DLD1 (cell line): ENCODE measurements around the gene CDH18.

ENCODE experiments used
- in situ Hi-C: cut with HindIII; loops from 2 replicates; pipeline ENCODE4 v1.10.0; 2017; ENCODE audit warnings: low sequenced_read_pairs

The CDH18 gene

DNA sequence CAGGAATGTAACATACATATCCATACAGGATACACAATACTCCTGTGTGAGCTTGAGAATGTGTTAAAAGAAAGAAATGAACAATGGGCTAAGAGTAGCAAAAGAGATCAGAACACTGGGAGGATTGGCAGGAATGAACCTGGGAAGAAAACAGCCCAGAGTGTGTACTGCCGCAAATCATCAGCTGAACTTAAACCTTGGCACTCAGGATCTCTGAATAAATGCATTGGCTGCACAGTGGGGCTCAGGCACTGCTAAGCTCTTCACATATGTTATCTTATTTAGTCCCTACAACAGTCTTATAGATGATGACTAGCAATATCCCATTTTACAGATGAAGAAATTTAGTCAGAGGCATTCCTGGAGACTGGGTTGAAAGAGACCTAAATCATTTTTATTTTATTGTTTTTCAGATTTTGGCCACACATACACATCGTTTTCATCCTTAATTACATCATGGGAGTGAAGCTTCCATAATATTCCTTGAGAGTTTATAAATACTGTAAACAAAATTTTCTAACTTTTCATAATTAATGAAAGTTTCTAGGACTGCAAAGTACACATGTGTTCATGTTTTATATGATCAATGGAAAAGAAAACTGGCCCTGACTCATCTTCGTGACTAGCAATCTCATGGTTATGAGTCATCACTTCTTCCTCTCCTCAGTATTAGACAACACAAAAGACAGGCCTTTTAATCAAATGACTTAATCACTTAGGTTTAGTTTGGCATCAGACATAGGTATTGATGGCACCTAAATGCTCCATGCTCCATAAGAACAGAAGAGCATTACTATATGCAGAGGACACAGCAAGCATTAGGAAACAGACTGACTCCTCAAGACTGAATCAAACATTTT is 59.2 kb downstream of the CDH18 start:
- in situ Hi-C loops: no loop called here

DNA sequence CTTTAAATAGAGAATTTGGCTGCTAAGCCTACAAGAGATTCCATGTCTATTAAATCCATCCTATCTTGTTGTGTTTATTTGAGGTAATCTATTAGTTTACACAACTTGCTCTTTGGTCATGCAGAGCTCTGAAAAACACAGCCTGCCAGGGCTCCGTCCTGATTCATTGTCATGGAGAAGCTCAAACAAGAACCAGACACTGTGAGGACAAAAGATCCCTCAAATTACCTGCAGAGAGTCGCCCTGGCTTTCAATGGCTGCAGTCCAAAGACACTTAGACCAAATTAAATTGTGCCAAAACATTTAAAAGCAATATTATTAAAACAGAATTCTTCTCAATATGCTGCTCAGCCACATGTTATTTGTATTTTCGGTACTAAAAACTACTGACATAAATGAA is 60.1 kb downstream of the CDH18 start:
- in situ Hi-C loops: no loop called here

- in situ Hi-C loops: no loop called here
Measured at GRCh38 chr5:19927170-19927569, 60.8 kb downstream of the CDH18 start.

DNA sequence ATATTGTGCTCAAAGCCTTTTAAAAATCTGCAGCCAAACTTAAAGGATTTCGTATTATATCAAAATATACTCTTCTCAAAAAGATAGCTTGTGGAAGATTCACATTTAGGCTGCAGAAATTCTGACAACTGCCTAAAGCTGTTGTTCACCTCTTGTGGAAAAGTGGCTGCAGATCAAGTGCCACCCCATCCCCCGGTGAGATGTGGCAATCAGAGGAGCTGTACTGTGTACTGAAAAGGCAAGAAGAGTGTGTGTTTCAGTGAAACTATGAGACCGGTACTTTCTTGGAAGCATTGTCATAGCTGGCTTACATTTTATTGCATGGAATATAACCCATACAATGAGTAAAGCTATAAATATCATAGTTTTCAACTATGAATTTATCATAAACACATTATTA is 64.3 kb downstream of the CDH18 start:
- in situ Hi-C loops: no loop called here

- in situ Hi-C loops: no loop called here
Measured at GRCh38 chr5:19920761-19921160, 67.2 kb downstream of the CDH18 start.

DNA sequence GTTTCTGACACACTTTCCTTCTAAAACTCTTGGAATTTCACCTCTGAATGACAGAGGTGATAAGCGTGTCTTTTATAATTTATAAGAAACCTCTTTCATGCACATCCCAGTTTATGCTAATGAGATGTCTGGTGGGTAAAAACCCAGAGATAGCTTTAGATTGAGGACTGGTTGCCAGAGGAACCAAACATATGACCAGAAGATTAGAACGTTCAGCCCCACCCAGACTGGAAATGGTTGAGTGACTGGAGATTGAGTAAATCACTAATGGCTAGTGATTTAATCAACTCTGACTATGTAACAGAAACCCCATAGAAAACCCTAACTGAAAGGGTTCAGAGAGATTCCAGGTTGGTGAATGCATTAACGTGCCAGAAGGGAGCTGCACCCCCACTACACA is 69.2 kb downstream of the CDH18 start:
- in situ Hi-C loops: no loop called here

DNA sequence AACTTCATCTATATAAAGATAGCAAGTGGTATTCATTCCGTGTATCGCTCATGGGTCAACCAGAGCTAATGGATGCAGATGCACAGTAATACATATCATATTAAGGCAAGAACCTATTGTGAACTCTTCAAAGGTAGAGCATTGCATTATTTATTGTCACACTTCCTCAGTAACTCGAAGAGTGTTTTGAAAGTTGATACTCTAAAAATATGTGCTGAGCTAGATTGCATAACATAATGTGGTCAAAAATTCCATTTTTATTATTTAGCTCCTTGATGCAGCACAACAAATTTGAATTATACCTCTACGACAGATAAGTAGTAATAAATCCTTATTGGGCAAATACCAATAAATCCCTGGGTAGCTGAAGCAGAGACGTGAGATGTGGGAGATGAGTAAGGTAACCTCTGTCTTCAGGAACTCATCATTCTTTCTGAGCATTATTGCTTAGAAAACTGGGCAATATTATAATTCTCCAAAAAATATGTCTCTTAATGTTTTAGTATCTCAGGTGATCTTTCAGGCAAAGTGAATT is 70.3 kb downstream of the CDH18 start:
- in situ Hi-C loops: no loop called here

GRCh38 chr5:19910136-19910535 is 77.9 kb downstream of the CDH18 start:
- in situ Hi-C loops: no loop called here

DNA sequence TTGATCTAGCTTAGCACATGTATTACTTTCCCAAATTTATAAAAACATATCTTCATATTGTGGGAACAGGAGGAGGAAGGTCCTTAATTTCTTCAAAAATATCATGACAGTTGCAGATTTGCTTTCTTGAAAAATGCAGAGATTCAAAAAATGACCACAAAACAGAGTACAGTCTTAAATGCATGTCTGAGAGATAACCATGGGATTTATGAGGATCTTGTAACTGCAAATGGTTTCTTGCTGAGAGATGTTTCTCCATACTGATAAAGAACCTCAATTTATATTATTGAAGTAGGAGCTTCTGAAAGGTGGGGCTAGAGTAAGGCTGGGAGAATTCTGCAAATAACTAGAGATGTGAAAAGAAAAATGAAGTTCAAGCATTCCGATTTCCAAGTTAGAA is 83.2 kb downstream of the CDH18 start:
- in situ Hi-C loops: no loop called here

GRCh38 chr5:19903611-19904010 is 84.4 kb downstream of the CDH18 start:
- in situ Hi-C loops: no loop called here

DNA sequence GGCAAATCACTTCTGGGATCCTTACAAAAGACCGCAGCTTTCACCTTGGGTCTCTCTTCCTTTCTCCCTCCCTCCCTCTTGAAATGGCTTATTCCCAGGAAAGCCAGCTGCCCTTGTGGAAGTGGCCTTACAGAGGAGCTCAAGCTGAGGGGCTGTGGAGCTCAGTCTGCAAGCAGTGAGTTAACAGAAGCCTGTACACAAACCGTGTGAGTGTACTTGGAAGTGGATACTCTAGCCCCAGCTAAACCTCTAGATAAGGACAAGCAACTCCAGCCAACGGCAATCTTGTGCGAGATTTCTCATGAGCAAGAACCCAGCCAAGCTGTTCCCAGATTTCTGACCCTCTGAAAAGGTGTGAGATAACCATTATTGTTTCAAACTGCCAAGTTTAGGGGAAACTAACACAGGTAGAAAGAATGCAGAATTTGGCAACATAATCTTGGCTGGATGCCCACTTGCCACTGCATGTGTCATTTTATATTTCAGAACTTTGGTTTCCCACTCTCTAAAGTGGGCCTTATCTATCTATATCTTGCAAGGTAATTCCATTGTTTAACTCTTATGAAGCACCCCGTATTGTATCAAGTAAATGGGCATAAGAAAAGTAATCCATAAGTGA is 85.6 kb downstream of the CDH18 start:
- in situ Hi-C loops: no loop called here

DNA sequence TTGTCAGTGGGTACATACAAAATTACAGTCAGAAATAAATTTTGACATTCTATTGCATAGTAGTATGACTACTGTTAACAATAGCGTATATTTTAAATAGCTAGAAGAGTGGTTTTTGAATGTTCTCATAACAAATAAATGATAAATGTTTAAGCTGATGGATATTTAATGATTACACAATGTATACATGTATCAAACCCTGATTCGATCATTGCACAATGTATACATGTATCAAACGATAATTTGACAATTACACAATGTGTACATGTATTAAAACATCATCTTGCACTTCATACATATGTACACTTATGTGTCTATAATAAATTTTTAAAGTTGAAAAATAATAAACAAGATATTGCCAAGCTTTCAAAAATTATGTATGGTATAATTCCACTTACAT is 87.7 kb downstream of the CDH18 start:
- in situ Hi-C loops: no loop called here

GRCh38 chr5:19891658-19892057 is 96.3 kb downstream of the CDH18 start:
- in situ Hi-C loops: no loop called here

DNA sequence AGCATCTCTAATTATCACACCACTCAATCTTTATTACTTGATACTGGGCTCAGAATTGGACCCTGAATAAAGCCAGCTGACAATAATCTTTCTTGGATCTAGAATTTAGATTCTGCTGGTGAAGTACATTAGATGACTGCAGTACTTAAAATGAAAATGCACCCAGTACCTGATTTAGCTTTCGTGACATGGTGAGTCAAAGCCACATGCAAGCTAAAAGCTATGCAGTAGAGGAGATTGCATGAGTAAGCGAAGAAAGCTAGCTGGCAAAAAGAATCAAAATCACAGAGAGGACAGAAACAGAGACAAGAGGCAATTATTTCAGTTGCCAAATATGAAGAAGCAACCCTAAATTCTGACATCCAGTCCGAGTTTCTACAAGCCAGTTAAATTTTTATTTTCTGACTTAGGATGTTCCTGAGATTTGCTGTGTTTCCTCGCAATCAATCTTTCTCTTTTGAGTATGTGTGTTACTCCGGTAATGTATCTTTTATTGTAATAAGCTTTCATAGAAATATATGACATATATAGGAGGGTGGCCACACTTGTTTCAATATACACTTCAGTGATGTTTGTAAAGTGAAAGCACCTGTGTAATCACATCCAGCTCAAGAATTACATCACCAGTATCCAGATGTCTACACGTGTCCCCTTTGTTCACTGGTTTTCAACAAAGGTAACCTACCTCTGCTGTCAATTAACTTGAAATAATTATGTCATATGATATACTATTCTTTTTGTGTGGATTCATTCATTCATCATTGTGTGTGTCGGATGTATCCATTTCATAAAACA is 101.7 kb downstream of the CDH18 start:
- in situ Hi-C loops: no loop called here

GRCh38 chr5:19885040-19885824 is 102.8 kb downstream of the CDH18 start:
- in situ Hi-C loops: no loop called here

- in situ Hi-C loops: no loop called here
Measured at GRCh38 chr5:19880859-19881436, 107.1 kb downstream of the CDH18 start.

DNA sequence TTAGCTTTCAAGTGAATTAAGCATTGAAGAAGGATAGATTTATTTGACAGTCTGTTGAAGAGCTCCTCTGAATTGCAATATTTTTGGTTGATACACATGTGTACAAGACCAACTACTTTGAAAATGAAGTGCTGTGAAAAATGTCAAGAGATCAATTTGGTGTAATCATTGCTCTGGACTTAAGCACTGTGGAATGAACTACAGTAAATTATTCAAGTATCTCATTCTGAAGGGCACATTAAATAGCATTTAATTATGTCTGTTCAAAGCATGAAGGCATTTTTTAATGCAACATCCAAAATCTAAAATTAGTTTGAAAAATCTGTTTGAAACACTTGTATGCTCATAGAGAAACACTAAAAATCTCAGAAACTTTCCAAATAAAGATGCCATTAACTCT is 107.5 kb downstream of the CDH18 start:
- in situ Hi-C loops: no loop called here

DNA sequence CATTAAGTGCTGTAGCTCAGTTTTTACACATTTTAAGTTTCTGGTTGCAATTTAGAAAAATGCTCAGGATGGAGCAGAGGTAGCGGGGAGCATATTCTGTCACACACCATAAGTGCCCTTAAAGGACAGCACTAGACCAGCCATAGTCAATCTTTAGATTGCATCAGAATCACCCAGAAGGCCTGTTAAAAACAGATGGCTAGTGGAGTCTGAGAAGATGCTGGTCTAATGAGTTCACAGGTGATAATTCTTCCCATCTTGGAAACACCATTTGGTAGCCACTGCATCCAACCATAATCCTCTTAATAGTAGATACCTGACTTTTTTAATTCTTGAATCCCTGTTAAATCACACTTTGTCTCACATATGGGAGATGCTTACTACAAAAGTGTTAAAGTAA is 113.2 kb downstream of the CDH18 start:
- in situ Hi-C loops: no loop called here

DNA sequence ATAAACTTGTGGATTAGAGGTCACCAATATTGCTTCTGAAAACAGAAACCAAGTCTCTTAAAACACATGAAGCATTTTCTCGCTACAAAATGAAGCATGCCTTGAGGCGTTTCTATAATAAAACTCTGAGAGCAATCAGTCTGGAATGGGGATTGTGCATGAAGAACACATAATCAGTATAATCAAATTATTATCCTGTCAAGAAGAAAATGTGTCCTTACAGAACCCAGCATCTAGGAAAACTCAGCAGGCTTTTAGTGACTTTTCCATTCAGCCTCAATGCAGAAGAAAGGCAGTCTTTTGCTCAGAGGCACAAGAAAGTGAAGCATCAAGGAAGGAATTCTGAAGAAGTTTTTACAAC is 121.9 kb downstream of the CDH18 start:
- in situ Hi-C loops: no loop called here

DNA sequence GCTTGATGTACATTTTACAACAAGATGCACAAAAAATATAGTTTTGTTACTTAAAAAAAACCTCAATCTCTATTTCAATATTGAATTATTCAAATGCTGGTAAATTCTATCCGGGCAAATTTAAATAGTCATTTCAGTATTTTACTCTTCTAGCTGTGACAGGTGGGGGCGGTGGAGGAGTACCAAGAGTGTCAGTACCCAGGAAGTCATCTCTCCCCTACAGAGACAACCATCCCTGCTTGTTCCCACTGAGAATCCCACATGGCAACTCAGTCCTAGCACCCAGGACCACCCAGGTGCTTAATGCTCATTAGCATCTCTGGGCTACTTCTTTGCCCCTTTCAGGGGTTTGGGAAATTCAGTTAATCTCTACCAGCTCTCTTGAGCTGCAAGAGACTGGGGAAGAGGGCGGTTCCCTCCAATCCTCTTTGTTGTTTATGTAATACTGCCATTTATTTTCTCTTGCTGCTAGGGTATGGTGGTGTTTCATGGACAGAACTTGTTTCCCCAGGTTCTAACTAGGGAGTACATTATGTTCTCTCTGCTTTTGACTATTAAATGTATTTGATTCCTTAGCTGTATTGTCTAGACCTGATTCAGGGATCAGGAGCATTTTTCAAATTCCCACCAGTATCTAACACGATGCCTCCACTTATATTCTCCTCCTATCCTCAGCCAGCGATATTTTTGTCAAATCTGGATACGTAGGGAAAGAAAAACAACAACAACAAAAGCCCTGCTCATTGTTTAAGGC is 122.5 kb downstream of the CDH18 start:
- in situ Hi-C loops: no loop called here
